8988T (cell line): ENCODE measurements around the gene RTN1.
"Not testable (repeated sequence)": the region's sequence is repeated elsewhere in the genome, so short reads cannot be mapped to it uniquely, and the experiment has no call there.

ENCODE experiments used
- DNase-seq: peaks from one replicate; pipeline ENCODE4 v3.0.0; 2011

RTN1 gene

GRCh38 chr14:59695198-59695597 is 175.4 kb downstream of the RTN1 start:
- no peak for DNase-seq

- DNase-seq, result no peak
Measured at GRCh38 chr14:59691266-59691665, 179.3 kb downstream of the RTN1 start.

- no peak for DNase-seq
Measured at GRCh38 chr14:59690426-59690825, 180.2 kb downstream of the RTN1 start.

- DNase-seq, result peak; percentile 15
Measured at GRCh38 chr14:59688224-59689170, 182.1 kb downstream of the RTN1 start.

- DNase-seq, result no peak
Measured at GRCh38 chr14:59687663-59688062, 182.9 kb downstream of the RTN1 start.

GRCh38 chr14:59679872-59680271 is 190.7 kb downstream of the RTN1 start:
- no peak for DNase-seq

GRCh38 chr14:59678352-59678751 is 192.2 kb downstream of the RTN1 start:
- DNase-seq, result no peak

- no peak for DNase-seq
Measured at GRCh38 chr14:59677771-59678231, 192.8 kb downstream of the RTN1 start.

GRCh38 chr14:59675394-59675793 is 195.2 kb downstream of the RTN1 start:
- no peak for DNase-seq

- DNase-seq, result no peak
Measured at GRCh38 chr14:59664741-59665140, 205.8 kb downstream of the RTN1 start.

GRCh38 chr14:59657769-59658168 is 212.8 kb downstream of the RTN1 start:
- DNase-seq, result no peak

- DNase-seq, result no peak
Measured at GRCh38 chr14:59656473-59656872, 214.1 kb downstream of the RTN1 start.

- not testable (repeated sequence) for DNase-seq
Measured at GRCh38 chr14:59654131-59654530, 216.4 kb downstream of the RTN1 start.

- not testable (repeated sequence) for DNase-seq
Measured at GRCh38 chr14:59646832-59647231, 223.7 kb downstream of the RTN1 start.

GRCh38 chr14:59638885-59639284 is 231.7 kb downstream of the RTN1 start:
- DNase-seq, result no peak

GRCh38 chr14:59634617-59635016 is 236.0 kb downstream of the RTN1 start:
- DNase-seq, result no peak

GRCh38 chr14:59633486-59633885 is 237.1 kb downstream of the RTN1 start:
- no peak for DNase-seq

GRCh38 chr14:59632381-59632780 is 238.2 kb downstream of the RTN1 start:
- peak; percentile 76 for DNase-seq

- DNase-seq, result peak; percentile 46
Measured at GRCh38 chr14:59631237-59631636, 239.3 kb downstream of the RTN1 start.

GRCh38 chr14:59630288-59630963 is 240.2 kb downstream of the RTN1 start:
- DNase-seq, result no peak

- DNase-seq, result no peak
Measured at GRCh38 chr14:59629444-59630287, 240.9 kb downstream of the RTN1 start.

GRCh38 chr14:59627011-59627520 is 243.5 kb downstream of the RTN1 start:
- no peak for DNase-seq

GRCh38 chr14:59622631-59623030 is 247.9 kb downstream of the RTN1 start:
- DNase-seq, result no peak
